Fibroblast of gingiva (primary cell): Measurements from ENCODE around the gene NAB2.

Experiments used
- DNase-seq: peaks from one replicate; pipeline ENCODE4 v3.0.0-alpha.2; 2011; ENCODE audit warnings: low read depth

NAB2 gene

GRCh38 chr12:57131896-57132744 is 43.2 kb downstream of the NAB2 start:
- DNase-seq = no peak

DNA sequence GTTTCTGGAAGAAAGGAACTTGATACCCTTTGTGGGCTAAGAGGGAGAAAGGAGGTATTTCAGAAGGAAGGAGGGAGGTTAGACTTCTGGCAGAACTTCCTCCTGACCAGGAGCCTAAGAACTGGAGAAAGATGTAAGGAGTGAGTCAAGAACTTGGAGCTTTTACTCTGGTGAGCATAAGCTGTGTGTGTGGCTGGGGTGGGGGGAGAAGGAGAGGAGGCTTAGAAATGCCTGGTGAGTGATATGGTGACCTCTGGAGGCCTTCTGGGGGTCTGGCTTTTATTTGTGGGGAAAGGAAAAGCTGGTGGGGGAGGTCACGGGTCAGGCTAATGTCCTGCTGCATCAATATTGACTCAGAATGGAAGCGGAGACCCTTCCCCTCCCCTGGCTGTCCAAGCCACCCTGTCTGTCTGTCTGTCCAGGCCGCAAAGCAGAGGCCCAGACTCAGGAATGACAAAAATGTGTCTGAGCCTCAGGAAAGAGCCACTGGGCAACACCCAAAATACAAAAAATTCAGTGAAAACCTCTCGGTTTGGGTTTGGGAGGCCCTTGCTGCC is 44.2 kb downstream of the NAB2 start:
- DNase-seq = peak; percentile 50

DNA sequence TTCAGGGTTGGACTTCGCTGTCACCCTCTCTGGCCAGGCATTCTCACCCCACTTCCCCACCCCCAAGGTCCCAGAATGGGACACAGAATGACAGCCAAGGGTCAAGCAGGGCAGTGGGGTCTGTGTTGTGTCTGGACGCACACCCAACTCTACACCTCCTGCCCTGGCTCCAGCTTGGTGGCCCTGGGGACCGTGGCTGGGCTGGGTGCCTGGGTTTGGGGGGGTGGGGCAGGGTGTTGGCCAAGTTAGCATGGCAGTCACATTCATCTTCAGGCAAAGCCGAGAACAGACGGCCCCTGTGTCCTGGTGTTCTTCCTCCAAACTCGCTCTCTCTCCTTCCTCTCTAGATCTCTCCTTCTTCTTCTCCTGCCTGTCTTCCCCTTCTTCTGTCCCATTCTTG is 45.0 kb downstream of the NAB2 start:
- no peak for DNase-seq

GRCh38 chr12:57134949-57135348 is 46.0 kb downstream of the NAB2 start:
- DNase-seq = no peak

GRCh38 chr12:57135527-57136326 is 46.8 kb downstream of the NAB2 start:
- peak; percentile 93 for DNase-seq

DNA sequence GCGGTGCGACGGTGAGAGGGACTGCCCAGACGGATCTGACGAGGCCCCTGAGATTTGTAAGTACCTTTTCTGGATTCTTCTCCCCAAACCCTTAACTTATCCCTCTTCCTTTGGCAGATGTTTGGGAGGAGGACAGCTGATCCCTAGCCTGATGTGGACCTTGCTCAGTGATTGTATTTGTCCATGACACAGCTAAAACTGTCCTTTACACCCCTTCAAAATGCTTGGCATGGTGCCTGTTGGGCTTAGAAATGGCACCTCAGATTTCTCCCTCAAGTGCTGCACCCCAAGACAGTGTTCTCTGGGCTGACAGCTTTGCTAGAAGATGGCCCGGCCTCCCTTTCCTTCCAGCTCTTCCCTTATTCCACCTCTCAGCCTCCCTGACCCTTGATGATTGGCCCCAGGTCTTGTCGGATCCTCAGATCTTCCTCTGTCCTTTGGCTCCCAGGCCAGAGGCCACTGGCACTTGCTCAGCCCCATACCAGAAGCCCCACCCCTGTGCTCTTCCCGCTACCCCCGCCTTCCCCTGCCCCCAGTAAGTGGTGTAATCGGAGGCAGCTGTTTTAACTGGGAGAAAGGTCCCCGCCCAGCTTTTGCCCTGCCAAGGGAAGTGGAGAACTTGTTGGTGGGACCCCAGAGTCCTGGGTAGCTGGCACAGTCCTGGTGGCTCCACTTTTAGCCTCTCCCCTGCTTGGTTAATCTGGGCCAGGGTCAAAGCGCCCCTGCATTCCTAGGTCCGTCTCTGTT is 49.8 kb downstream of the NAB2 start:
- peak; percentile 88 for DNase-seq

GRCh38 chr12:57139796-57140649 is 51.1 kb downstream of the NAB2 start:
- peak; percentile 37 for DNase-seq

DNA sequence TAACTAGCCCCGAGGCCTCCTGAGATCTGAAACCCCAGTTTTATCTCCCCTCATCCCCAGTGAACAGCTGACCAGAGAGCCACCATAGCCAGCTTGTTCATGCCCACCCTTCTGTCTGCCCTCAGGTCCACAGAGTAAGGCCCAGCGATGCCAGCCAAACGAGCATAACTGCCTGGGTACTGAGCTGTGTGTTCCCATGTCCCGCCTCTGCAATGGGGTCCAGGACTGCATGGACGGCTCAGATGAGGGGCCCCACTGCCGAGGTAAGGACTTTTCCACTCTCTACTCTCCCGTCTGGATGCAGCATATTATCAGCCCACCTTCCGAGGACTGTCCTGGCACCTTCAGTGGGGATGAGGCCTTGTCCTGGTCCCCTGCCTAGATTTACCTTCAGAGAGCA is 52.3 kb downstream of the NAB2 start:
- DNase-seq = no peak

DNA sequence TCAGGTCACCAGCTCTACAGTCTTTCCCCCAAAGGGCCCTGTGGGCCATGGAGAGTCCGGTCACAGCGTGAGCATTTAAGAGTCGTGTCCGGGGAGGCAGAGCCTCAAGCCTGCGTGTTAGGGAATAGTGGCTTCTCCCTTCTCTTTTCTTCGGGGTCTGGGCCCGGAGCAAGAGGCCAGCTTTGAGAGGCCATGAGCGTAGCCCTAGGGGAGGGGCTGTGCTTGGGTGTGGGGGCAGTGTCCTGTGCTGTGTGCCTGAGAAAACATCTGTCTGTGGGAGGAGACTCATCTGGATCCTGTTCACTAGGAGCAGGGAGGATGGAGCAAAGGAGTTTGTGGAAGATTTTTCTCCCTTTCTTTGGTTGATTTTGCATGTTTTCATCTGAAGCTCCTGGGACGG is 53.2 kb downstream of the NAB2 start:
- no peak for DNase-seq

DNA sequence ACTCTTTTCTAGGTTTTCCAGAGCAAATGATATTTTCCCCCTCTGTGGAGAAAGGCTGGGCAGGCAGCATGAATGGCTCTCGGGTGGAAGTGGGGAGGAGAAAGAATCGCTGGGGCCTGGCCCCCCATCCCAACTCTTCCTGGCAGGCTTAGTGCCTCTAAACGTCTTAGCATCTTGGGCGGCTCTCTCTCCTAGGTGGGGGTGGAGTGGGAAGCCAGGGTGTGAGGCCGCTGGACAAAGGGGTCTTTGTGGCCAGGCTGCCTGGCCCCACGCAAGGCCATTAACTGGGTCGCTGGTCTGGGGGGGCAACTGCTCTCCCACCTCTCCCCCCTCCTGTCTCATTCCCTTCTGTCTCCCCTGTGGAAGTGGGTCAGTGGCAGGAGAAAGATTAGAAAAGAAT is 53.8 kb downstream of the NAB2 start:
- DNase-seq = no peak

- DNase-seq = no peak
These were observed 54.5 kb downstream of the NAB2 start for GRCh38 chr12:57143454-57143853.
